GM12873 (cell line): ENCODE data around the gene RAMP3.

Source experiments
- CTCF ChIP-seq: IDR thresholded peaks from 2 replicates; pipeline ENCODE4 v1.5.1; 2012; ENCODE audit warnings: low read depth, mild to moderate bottlenecking, moderate library complexity, low read length, control low read depth; ENCODE audit not compliant: insufficient read depth; ENCODE audit errors: missing control alignments

RAMP3 gene

GRCh38 chr7:45178241-45179225, 20.9 kb downstream of the RAMP3 start:
- peak; percentile 55 for TF ChIP-seq CTCF

GRCh38 chr7:45179666-45180065, 22.1 kb downstream of the RAMP3 start:
- no peak for TF ChIP-seq CTCF

GRCh38 chr7:45180084-45180986, 22.7 kb downstream of the RAMP3 start:
- no peak for TF ChIP-seq CTCF

- no peak for TF ChIP-seq CTCF
Measured at GRCh38 chr7:45181286-45181960, 23.8 kb downstream of the RAMP3 start.

GRCh38 chr7:45181991-45182855, 24.6 kb downstream of the RAMP3 start:
- TF ChIP-seq CTCF, result no peak

GRCh38 chr7:45182856-45183710, 25.5 kb downstream of the RAMP3 start:
- TF ChIP-seq CTCF, result no peak
